Measurements from ENCODE around the gene CFAP299. TPM values are rescaled to one million over a fixed set of nuclear protein-coding genes. Genes with fewer than 3 reads are reported as not detected.

The CFAP299 gene
- total and polyA plus RNA-seq, 5 donors, result not detected

- no peaks in the 10 kb centered on the region for H3K27me3 ChIP-seq (ENCODE audit: control insufficient read depth, insufficient read depth)
- 78% methylated on average over 1 of the region's 1 CpG for WGBS
- intact Hi-C loops (cut with DNase I), result no loop called here
- ATAC-seq (no peak), DNase-seq (no peak)
- no peak overlapping the region for H3K27ac ChIP-seq (ENCODE audit: low read length)
- no peak overlapping the region for H3K4me3 ChIP-seq (ENCODE audit: low read length)
- H3K4me1 ChIP-seq (ENCODE audit: control insufficient read depth, insufficient read depth, low read length), result no peaks in the 10 kb centered on the region
- H3K9me3 ChIP-seq (ENCODE audit: control insufficient read depth, low read length), result no peaks in the 10 kb centered on the region
Observed at GRCh38 chr4:80515496-80515895, 180.0 kb downstream of the CFAP299 start.

GRCh38 chr4:80521438-80521837 is 185.9 kb downstream of the CFAP299 start:
- intact Hi-C loops (cut with DNase I), result no loop called here
- Histone ChIP-seq H3K4me1 (ENCODE audit: control insufficient read depth, insufficient read depth, low read length) (no peaks in the 10 kb centered on the region), H3K4me3 (ENCODE audit: low read length) (no peak overlapping the region), H3K9me3 (ENCODE audit: control insufficient read depth, low read length) (no peaks in the 10 kb centered on the region), H3K27ac (ENCODE audit: low read length) (no peak overlapping the region), H3K27me3 (ENCODE audit: control insufficient read depth, insufficient read depth) (no peaks in the 10 kb centered on the region)
- no peak for ATAC-seq
- no peak for DNase-seq
- 83% methylated on average over 1 of the region's 1 CpG for WGBS

- 81% methylated on average over 2 of the region's 2 CpGs for WGBS
- Histone ChIP-seq H3K27ac (ENCODE audit: low read length) (no peak overlapping the region), H3K27me3 (ENCODE audit: control insufficient read depth, insufficient read depth) (no peaks in the 10 kb centered on the region), H3K4me3 (ENCODE audit: low read length) (no peak overlapping the region), H3K9me3 (ENCODE audit: control insufficient read depth, low read length) (no peaks in the 10 kb centered on the region), H3K4me1 (ENCODE audit: control insufficient read depth, insufficient read depth, low read length) (no peaks in the 10 kb centered on the region)
- ATAC-seq (no peak), DNase-seq (no peak)
- intact Hi-C loops (cut with DNase I), result no loop called here
Observed at GRCh38 chr4:80526697-80527096, 191.2 kb downstream of the CFAP299 start.

GRCh38 chr4:80529026-80529425 is 193.5 kb downstream of the CFAP299 start:
- H3K4me3 ChIP-seq (ENCODE audit: low read length), result no peak overlapping the region
- ATAC-seq (no peak), DNase-seq (no peak)
- no peaks in the 10 kb centered on the region for H3K4me1 ChIP-seq (ENCODE audit: control insufficient read depth, insufficient read depth, low read length)
- no peak overlapping the region for H3K27ac ChIP-seq (ENCODE audit: low read length)
- no peaks in the 10 kb centered on the region for H3K9me3 ChIP-seq (ENCODE audit: control insufficient read depth, low read length)
- no peaks in the 10 kb centered on the region for H3K27me3 ChIP-seq (ENCODE audit: control insufficient read depth, insufficient read depth)
- intact Hi-C loops (cut with DNase I), result no loop called here

GRCh38 chr4:80532674-80533333 is 197.3 kb downstream of the CFAP299 start:
- H3K4me1 ChIP-seq (ENCODE audit: control insufficient read depth, insufficient read depth, low read length), result no peaks in the 10 kb centered on the region
- no peak overlapping the region for H3K4me3 ChIP-seq (ENCODE audit: low read length)
- intact Hi-C loops (cut with DNase I), result no loop called here
- no peak overlapping the region for H3K27ac ChIP-seq (ENCODE audit: low read length)
- no peaks in the 10 kb centered on the region for H3K9me3 ChIP-seq (ENCODE audit: control insufficient read depth, low read length)
- H3K27me3 ChIP-seq (ENCODE audit: control insufficient read depth, insufficient read depth), result no peaks in the 10 kb centered on the region
- WGBS, result 34% methylated on average over 2 of the region's 2 CpGs
- ATAC-seq (no peak), DNase-seq (no peak)

GRCh38 chr4:80535551-80535950 is 200.0 kb downstream of the CFAP299 start:
- no peaks in the 10 kb centered on the region for H3K27me3 ChIP-seq (ENCODE audit: control insufficient read depth, insufficient read depth)
- ATAC-seq, result no peak
- no peaks in the 10 kb centered on the region for H3K4me1 ChIP-seq (ENCODE audit: control insufficient read depth, insufficient read depth, low read length)
- no peak overlapping the region for H3K4me3 ChIP-seq (ENCODE audit: low read length)
- 41% methylated on average over 1 of the region's 1 CpG for WGBS
- no peak overlapping the region for H3K27ac ChIP-seq (ENCODE audit: low read length)
- no peaks in the 10 kb centered on the region for H3K9me3 ChIP-seq (ENCODE audit: control insufficient read depth, low read length)
- no peak for DNase-seq
- intact Hi-C loops (cut with DNase I), result no loop called here

GRCh38 chr4:80538276-80538926 is 202.9 kb downstream of the CFAP299 start:
- WGBS, result 92% methylated on average over 4 of the region's 4 CpGs

GRCh38 chr4:80539190-80539589 is 203.7 kb downstream of the CFAP299 start:
- Histone ChIP-seq H3K4me3 (ENCODE audit: low read length) (no peak overlapping the region), H3K4me1 (ENCODE audit: control insufficient read depth, insufficient read depth, low read length) (no peaks in the 10 kb centered on the region), H3K9me3 (ENCODE audit: control insufficient read depth, low read length) (no peaks in the 10 kb centered on the region), H3K27ac (ENCODE audit: low read length) (no peak overlapping the region), H3K27me3 (ENCODE audit: control insufficient read depth, insufficient read depth) (no peaks in the 10 kb centered on the region)
- 54% methylated on average over 3 of the region's 3 CpGs for WGBS
- ATAC-seq (no peak), DNase-seq (no peak)
- intact Hi-C loops (cut with DNase I), result no loop called here

More at GRCh38 chr4:80538276-80538926, 202.9 kb downstream of the CFAP299 start:
- DNase-seq, result no peak
- no peaks in the 10 kb centered on the region for H3K27me3 ChIP-seq (ENCODE audit: control insufficient read depth, insufficient read depth)
- H3K27ac ChIP-seq (ENCODE audit: low read length), result no peak overlapping the region
- H3K9me3 ChIP-seq (ENCODE audit: control insufficient read depth, low read length), result no peaks in the 10 kb centered on the region
- H3K4me1 ChIP-seq (ENCODE audit: control insufficient read depth, insufficient read depth, low read length), result no peaks in the 10 kb centered on the region
- H3K4me3 ChIP-seq (ENCODE audit: low read length), result no peak overlapping the region
- no peak for ATAC-seq
- intact Hi-C loops (cut with DNase I), result no loop called here

- intact Hi-C loops (cut with DNase I), result no loop called here
Observed at GRCh38 chr4:80540349-80540748, 204.8 kb downstream of the CFAP299 start.

GRCh38 chr4:80540785-80541469 is 205.4 kb downstream of the CFAP299 start:
- Histone ChIP-seq H3K27ac (ENCODE audit: low read length) (no peak overlapping the region), H3K4me1 (ENCODE audit: control insufficient read depth, insufficient read depth, low read length) (no peaks in the 10 kb centered on the region), H3K4me3 (ENCODE audit: low read length) (no peak overlapping the region), H3K27me3 (ENCODE audit: control insufficient read depth, insufficient read depth) (no peaks in the 10 kb centered on the region), H3K9me3 (ENCODE audit: control insufficient read depth, low read length) (no peaks in the 10 kb centered on the region)
- no peak for DNase-seq
- WGBS, result 69% methylated on average over 5 of the region's 5 CpGs
- intact Hi-C loops (cut with DNase I), result no loop called here
- no peak for ATAC-seq

More at GRCh38 chr4:80540349-80540748, 204.8 kb downstream of the CFAP299 start:
- no peak for ATAC-seq
- no peak for DNase-seq
- Histone ChIP-seq H3K27me3 (ENCODE audit: control insufficient read depth, insufficient read depth) (no peaks in the 10 kb centered on the region), H3K4me3 (ENCODE audit: low read length) (no peak overlapping the region), H3K27ac (ENCODE audit: low read length) (no peak overlapping the region), H3K4me1 (ENCODE audit: control insufficient read depth, insufficient read depth, low read length) (no peaks in the 10 kb centered on the region), H3K9me3 (ENCODE audit: control insufficient read depth, low read length) (no peaks in the 10 kb centered on the region)
- 57% methylated on average over 1 of the region's 1 CpG for WGBS

GRCh38 chr4:80542747-80543146 is 207.2 kb downstream of the CFAP299 start:
- Histone ChIP-seq H3K27ac (ENCODE audit: low read length) (no peak overlapping the region), H3K4me3 (ENCODE audit: low read length) (no peak overlapping the region), H3K4me1 (ENCODE audit: control insufficient read depth, insufficient read depth, low read length) (no peaks in the 10 kb centered on the region), H3K27me3 (ENCODE audit: control insufficient read depth, insufficient read depth) (no peaks in the 10 kb centered on the region), H3K9me3 (ENCODE audit: control insufficient read depth, low read length) (no peaks in the 10 kb centered on the region)
- intact Hi-C loops (cut with DNase I), result no loop called here
- WGBS, result 88% methylated on average over 2 of the region's 2 CpGs
- DNase-seq, result no peak
- no peak for ATAC-seq
